Osteoblast (primary cell): ENCODE measurements around the gene CYP19A1. TPM values are rescaled to one million over a fixed set of nuclear protein-coding genes. Genes with fewer than 3 reads are reported as not detected.

ENCODE experiments used
- DNase-seq: peaks from one replicate; pipeline ENCODE4 v3.0.0; 2011; ENCODE audit warnings: low spot score, mixed read lengths; ENCODE audit not compliant: insufficient read length; ENCODE audit errors: missing footprints
- H2AFZ ChIP-seq: 2 replicates; pipeline ENCODE4 v1.6.0; 2011; ENCODE audit warnings: mild to moderate bottlenecking, low read length
- H3K27ac ChIP-seq: 2 replicates; pipeline ENCODE4 v1.5.1; 2011; ENCODE audit warnings: mild to moderate bottlenecking, low read depth, low read length, moderate library complexity
- H3K27me3 ChIP-seq: 2 replicates; pipeline ENCODE4 v1.6.0; 2012; ENCODE audit warnings: mild to moderate bottlenecking, control low read depth, inconsistent platforms, low read length, moderate library complexity; ENCODE audit not compliant: insufficient read depth
- H3K36me3 ChIP-seq: 2 replicates; pipeline ENCODE4 v1.5.1; 2011; ENCODE audit warnings: mild to moderate bottlenecking, low read length, control low read depth, moderate library complexity; ENCODE audit not compliant: insufficient read depth
- H3K4me1 ChIP-seq: 2 replicates; pipeline ENCODE4 v1.5.1; 2011; ENCODE audit warnings: mild to moderate bottlenecking, low read length, control low read depth, moderate library complexity; ENCODE audit not compliant: insufficient read depth
- H3K4me2 ChIP-seq: 2 replicates; pipeline ENCODE4 v1.6.0; 2011; ENCODE audit warnings: mild to moderate bottlenecking, low read length; ENCODE audit not compliant: insufficient read depth
- H3K4me3 ChIP-seq: fragments of 200-600 bp; sonication (generic); 3 replicates; pipeline ENCODE4 v1.5.1; 2012; ENCODE audit warnings: mild to moderate bottlenecking, low read length, inconsistent platforms; ENCODE audit not compliant: insufficient read depth
- H3K79me2 ChIP-seq: 2 replicates; pipeline ENCODE4 v1.6.0; 2012; ENCODE audit warnings: mild to moderate bottlenecking, low read length, control low read depth, inconsistent platforms; ENCODE audit not compliant: insufficient read depth
- H3K9me3 ChIP-seq: 2 replicates; pipeline ENCODE4 v1.5.1; 2011; ENCODE audit warnings: low read depth, low read length, control low read depth
- H4K20me1 ChIP-seq: 2 replicates; pipeline ENCODE4 v1.6.0; 2012; ENCODE audit warnings: mild to moderate bottlenecking, low read length, control low read depth; ENCODE audit not compliant: insufficient read depth
- total RNA-seq: library from RNA; depleted of rRNA; stranded (reverse); fragments of >200 nt; gene quantifications from 2 replicates; pipeline ENCODE4 v1.2.3, GENCODE V29; 2012
- TF ChIP-seq, protein P1 (sequence below): IDR thresholded peaks from 2 replicates; pipeline ENCODE4 v1.5.1; 2011; ENCODE audit warnings: mild to moderate bottlenecking, low read depth, low read length, moderate library complexity; ENCODE audit errors: extremely low read depth

Gene CYP19A1
- total RNA-seq, 1 donor = 2.2 TPM

DNA sequence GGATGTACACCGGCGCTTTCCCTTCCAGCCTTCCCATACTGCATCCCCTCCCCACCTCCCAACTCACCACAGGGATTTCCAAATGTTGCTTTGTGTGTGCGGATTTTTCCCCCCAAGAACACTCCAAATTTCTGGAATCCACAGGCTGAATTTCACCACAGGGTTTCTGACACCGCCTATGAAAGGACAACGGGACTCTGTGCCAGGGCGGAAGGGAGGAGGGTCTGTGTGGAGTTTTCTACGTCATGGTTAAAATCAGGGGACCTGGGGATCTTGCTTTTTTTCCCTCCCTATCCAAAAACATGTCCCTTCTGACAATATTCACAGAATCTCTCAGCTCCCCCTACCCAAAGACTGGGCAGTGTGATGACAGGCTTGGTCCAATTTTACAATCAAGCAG is 14.6 kb downstream of the CYP19A1 start:
- Histone ChIP-seq H3K79me2 (no peaks in the 10 kb centered on the region), H4K20me1 (no peaks in the 10 kb centered on the region), H3K36me3 (no peaks in the 10 kb centered on the region), H3K4me1 (peaks cover 13% of the 10 kb centered on the region), H3K4me2 (no peak overlapping the region), H2AFZ (no peak overlapping the region), H3K27me3 (no peaks in the 10 kb centered on the region), H3K4me3 (no peak overlapping the region), H3K27ac (no peak overlapping the region), H3K9me3 (no peaks in the 10 kb centered on the region)
- no peak for DNase-seq
- TF ChIP-seq, protein P1, sequence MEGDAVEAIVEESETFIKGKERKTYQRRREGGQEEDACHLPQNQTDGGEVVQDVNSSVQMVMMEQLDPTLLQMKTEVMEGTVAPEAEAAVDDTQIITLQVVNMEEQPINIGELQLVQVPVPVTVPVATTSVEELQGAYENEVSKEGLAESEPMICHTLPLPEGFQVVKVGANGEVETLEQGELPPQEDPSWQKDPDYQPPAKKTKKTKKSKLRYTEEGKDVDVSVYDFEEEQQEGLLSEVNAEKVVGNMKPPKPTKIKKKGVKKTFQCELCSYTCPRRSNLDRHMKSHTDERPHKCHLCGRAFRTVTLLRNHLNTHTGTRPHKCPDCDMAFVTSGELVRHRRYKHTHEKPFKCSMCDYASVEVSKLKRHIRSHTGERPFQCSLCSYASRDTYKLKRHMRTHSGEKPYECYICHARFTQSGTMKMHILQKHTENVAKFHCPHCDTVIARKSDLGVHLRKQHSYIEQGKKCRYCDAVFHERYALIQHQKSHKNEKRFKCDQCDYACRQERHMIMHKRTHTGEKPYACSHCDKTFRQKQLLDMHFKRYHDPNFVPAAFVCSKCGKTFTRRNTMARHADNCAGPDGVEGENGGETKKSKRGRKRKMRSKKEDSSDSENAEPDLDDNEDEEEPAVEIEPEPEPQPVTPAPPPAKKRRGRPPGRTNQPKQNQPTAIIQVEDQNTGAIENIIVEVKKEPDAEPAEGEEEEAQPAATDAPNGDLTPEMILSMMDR = no peak

DNA sequence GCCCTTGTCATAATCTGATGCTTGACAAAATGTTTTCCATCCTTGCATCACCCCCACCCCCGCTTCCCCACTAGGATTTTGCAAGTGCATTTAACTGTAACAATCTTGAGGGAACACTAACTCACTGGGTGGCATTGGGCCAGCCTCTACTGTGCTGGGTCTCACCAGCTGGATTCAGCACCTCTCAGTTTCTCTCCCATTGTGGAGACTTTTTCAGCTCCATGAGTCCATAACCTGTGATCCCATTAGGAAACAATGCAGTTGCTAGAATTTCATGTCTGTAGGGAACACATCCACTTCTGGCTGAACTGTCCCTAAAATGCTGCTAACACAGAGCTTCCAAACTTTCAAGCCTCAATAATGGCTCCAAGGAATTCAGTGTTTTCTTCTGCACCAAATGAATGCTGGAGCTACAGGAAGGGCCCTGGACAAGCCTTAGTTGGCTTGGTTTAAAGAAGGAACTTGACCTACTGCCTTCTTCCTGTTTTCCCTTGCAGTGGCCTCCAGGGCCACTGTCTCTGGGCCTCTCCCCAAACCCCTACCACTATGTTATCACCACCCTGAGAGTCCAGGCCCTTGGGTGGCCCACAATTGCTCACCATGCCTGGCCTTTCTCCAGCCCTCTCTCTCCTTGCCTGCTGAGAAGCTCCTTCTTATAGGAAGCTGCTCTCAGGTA is 15.6 kb downstream of the CYP19A1 start:
- H3K4me2 ChIP-seq = no peak overlapping the region
- H3K27ac ChIP-seq = no peak overlapping the region
- TF ChIP-seq, protein P1 = no peak
- no peak overlapping the region for H2AFZ ChIP-seq
- no peaks in the 10 kb centered on the region for H3K79me2 ChIP-seq
- H3K27me3 ChIP-seq = no peaks in the 10 kb centered on the region
- H3K9me3 ChIP-seq = no peaks in the 10 kb centered on the region
- no peaks in the 10 kb centered on the region for H4K20me1 ChIP-seq
- no peak overlapping the region for H3K4me3 ChIP-seq
- H3K4me1 ChIP-seq = peaks cover 19% of the 10 kb centered on the region
- no peaks in the 10 kb centered on the region for H3K36me3 ChIP-seq
- DNase-seq = no peak

DNA sequence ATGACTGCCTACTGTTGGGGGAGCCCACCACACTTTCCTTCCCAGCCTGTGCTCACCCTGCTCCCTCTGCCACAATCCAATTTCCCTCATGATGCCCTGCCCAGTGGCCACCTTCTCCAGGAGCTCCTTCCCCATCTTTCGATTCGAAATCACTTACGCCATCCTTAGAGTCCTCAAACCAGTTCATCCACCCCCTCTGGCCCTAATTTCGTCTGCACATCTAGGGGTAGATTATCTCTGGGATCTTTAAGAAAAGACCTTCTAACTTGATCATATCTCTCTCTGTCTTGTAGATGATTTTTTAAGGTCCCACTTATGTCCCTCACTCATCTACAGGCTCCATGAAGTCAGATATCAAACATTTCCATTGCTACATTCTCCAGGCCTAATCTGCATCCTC is 17.1 kb downstream of the CYP19A1 start:
- Histone ChIP-seq H3K27ac (no peak overlapping the region), H3K36me3 (no peaks in the 10 kb centered on the region), H3K4me1 (peaks cover 19% of the 10 kb centered on the region), H2AFZ (no peak overlapping the region), H3K9me3 (no peaks in the 10 kb centered on the region), H3K4me2 (no peak overlapping the region), H3K79me2 (no peaks in the 10 kb centered on the region), H4K20me1 (no peaks in the 10 kb centered on the region), H3K27me3 (no peaks in the 10 kb centered on the region), H3K4me3 (no peak overlapping the region)
- TF ChIP-seq, protein P1 = no peak
- no peak for DNase-seq

DNA sequence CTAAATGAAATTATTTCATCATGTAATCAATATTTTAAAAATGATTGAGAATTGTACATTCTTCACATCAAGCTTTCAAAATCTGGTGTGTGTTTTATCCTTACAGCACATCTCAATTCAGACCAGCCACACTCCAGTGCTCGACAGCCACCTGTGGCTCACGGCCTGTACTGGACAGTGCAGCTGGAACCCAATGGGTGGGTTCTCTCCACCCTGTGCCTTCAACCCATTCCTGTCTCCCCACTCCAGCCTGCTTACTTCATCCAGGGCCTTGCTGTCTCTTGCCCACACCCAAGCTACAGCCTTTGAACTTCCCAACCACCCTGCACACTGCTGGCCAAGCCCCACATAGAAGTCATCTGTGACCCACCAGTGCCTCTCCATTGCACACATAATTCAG is 17.6 kb downstream of the CYP19A1 start:
- H3K36me3 ChIP-seq = no peaks in the 10 kb centered on the region
- peaks cover 19% of the 10 kb centered on the region for H3K4me1 ChIP-seq
- no peak overlapping the region for H3K4me3 ChIP-seq
- no peak overlapping the region for H3K27ac ChIP-seq
- no peak for DNase-seq
- H3K27me3 ChIP-seq = no peaks in the 10 kb centered on the region
- no peaks in the 10 kb centered on the region for H3K79me2 ChIP-seq
- H2AFZ ChIP-seq = no peak overlapping the region
- no peaks in the 10 kb centered on the region for H4K20me1 ChIP-seq
- no peaks in the 10 kb centered on the region for H3K9me3 ChIP-seq
- TF ChIP-seq, protein P1 = no peak
- H3K4me2 ChIP-seq = no peak overlapping the region
